Mucosa of descending colon (tissue), 3 donors: ENCODE data around the gene PTPRN. TPM values are rescaled to one million over a fixed set of nuclear protein-coding genes. Genes with fewer than 3 reads are reported as not detected.
A peak's percentile ranks its signal among the peaks of the same experiment; 100 is the strongest.
"Not testable (repeated sequence)": the region's sequence is repeated elsewhere in the genome, so short reads cannot be mapped to it uniquely, and the experiment has no call there.

Experiments used
- ATAC-seq: fragments of 200-7000 bp; cut with Tn5 transposase; one replicate; pipeline ENCODE4 v1.9.1; 2020; ENCODE audit warnings: mild to moderate bottlenecking, moderate library complexity
- DNase-seq, 3 donors: peaks; one replicate each; pipeline ENCODE4 v3.0.0-alpha.2; 2020
- H3K36me3 ChIP-seq: fragments of 200-600 bp; one replicate; pipeline ENCODE4 v1.8.0; 2021; ENCODE audit warnings: low read depth, mild to moderate bottlenecking
- H3K4me1 ChIP-seq: fragments of 200-600 bp; one replicate; pipeline ENCODE4 v1.8.0; 2021; ENCODE audit warnings: low read depth, mild to moderate bottlenecking
- H3K4me3 ChIP-seq: fragments of 200-600 bp; one replicate; pipeline ENCODE4 v1.8.0; 2021; ENCODE audit warnings: mild to moderate bottlenecking
- H3K9me3 ChIP-seq: fragments of 200-600 bp; one replicate; pipeline ENCODE4 v1.8.0; 2021; ENCODE audit warnings: mild to moderate bottlenecking
- intact Hi-C, 2 donors: fragments of 100-400 bp; cut with DNase I in 1 of 2; cut with micrococcal nuclease in 1 of 2; formaldehyde crosslinking; loops; one replicate each; pipeline versions ENCODE4 v1.11.0 to v1.11.1; 2022; cut with DNase I, micrococcal nuclease
- total RNA-seq, 3 donors: library from RNA; stranded (reverse); fragmentation: NEBNext Ultra II Directional in 2 of 3; extraction: Animal tissue kit (Norgen Biotek cat#: 25700) in 2 of 3; gene quantifications; one replicate each; pipeline versions ENCODE4 v1.2.1 to v1.2.4, GENCODE V29; 2021 to 2023
- TF ChIP-seq, protein P1 (sequence below): fragments of 200-600 bp; IDR thresholded peaks from one replicate; pipeline ENCODE4 v1.8.0; 2022; ENCODE audit warnings: antibody characterized with exemption, mild to moderate bottlenecking
- donor health status: DM: no; HTN: no; CAD: no; lungs with moderate emphysema.
- donor health status: DM: no; HTN: no; CAD: no.
- donor health status: DM: no; HTN: yes; CAD: no.

Gene PTPRN
- total RNA-seq, 3 donors from 2014 or later = 0.72 to 13.0 (median 1.0) TPM

- intact Hi-C loops = loop anchor here in 1 of 2 donors (5.0 kb wide), 1 partner anchor 127 kb away; the partner anchor contains the start of gene NHEJ1
- Histone ChIP-seq H3K9me3 (no peaks in the 10 kb centered on the region), H3K4me3 (no peak overlapping the region), H3K36me3 (no peaks in the 10 kb centered on the region), H3K4me1 (peaks cover 5% of the 10 kb centered on the region)
- peak; percentile 23 to 61 (median 58) for DNase-seq
- peak; percentile 23 for ATAC-seq
- TF ChIP-seq, protein P1, sequence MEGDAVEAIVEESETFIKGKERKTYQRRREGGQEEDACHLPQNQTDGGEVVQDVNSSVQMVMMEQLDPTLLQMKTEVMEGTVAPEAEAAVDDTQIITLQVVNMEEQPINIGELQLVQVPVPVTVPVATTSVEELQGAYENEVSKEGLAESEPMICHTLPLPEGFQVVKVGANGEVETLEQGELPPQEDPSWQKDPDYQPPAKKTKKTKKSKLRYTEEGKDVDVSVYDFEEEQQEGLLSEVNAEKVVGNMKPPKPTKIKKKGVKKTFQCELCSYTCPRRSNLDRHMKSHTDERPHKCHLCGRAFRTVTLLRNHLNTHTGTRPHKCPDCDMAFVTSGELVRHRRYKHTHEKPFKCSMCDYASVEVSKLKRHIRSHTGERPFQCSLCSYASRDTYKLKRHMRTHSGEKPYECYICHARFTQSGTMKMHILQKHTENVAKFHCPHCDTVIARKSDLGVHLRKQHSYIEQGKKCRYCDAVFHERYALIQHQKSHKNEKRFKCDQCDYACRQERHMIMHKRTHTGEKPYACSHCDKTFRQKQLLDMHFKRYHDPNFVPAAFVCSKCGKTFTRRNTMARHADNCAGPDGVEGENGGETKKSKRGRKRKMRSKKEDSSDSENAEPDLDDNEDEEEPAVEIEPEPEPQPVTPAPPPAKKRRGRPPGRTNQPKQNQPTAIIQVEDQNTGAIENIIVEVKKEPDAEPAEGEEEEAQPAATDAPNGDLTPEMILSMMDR = no peak
These were observed 19.5 kb downstream of the PTPRN start for GRCh38 chr2:219289537-219290361.

GRCh38 chr2:219289195-219289536, 20.0 kb downstream of the PTPRN start:
- intact Hi-C loops = no loop called here
- TF ChIP-seq, protein P1 = no peak
- no peak for DNase-seq
- H3K36me3 ChIP-seq = no peaks in the 10 kb centered on the region
- no peak for ATAC-seq
- peaks cover under 1% of the 10 kb centered on the region for H3K4me1 ChIP-seq
- no peak overlapping the region for H3K4me3 ChIP-seq
- H3K9me3 ChIP-seq = no peaks in the 10 kb centered on the region

GRCh38 chr2:219287580-219288265, 21.5 kb downstream of the PTPRN start:
- no peak for DNase-seq
- TF ChIP-seq, protein P1 = no peak
- Histone ChIP-seq H3K36me3 (no peaks in the 10 kb centered on the region), H3K4me1 (no peaks in the 10 kb centered on the region), H3K9me3 (no peaks in the 10 kb centered on the region), H3K4me3 (no peak overlapping the region)
- intact Hi-C loops = no loop called here
- no peak for ATAC-seq

GRCh38 chr2:219287116-219287440, 22.1 kb downstream of the PTPRN start:
- H3K9me3 ChIP-seq, ATAC-seq, intact Hi-C loops, H3K4me1 ChIP-seq, H3K4me3 ChIP-seq, DNase-seq, H3K36me3 ChIP-seq: not testable (repeated sequence)

GRCh38 chr2:219286436-219287115, 22.6 kb downstream of the PTPRN start:
- intact Hi-C loops = no loop called here
- ATAC-seq = no peak
- no peak for DNase-seq

More at GRCh38 chr2:219286436-219287115, 22.6 kb downstream of the PTPRN start:
- Histone ChIP-seq H3K4me3 (no peak overlapping the region), H3K4me1 (no peaks in the 10 kb centered on the region), H3K9me3 (no peaks in the 10 kb centered on the region), H3K36me3 (no peaks in the 10 kb centered on the region)
- TF ChIP-seq, protein P1 = no peak
